HG03045 (cell line): ENCODE results near the gene NUDT4.
"Not testable (repeated sequence)": the region's sequence is repeated elsewhere in the genome, so short reads cannot be mapped to it uniquely, and the experiment has no call there.

Source experiments
- ATAC-seq: cut with Tn5 transposase; IDR thresholded peaks from one replicate; pipeline ENCODE4 v1.9.1; 2021; ENCODE audit warnings: mild to moderate bottlenecking, moderate library complexity; ENCODE audit not compliant: unreplicated experiment

Gene NUDT4

GRCh38 chr12:93393425-93393824 lies 15.7 kb downstream of the NUDT4 start:
- no peak for ATAC-seq

GRCh38 chr12:93397412-93397811 lies 19.7 kb downstream of the NUDT4 start:
- ATAC-seq = no peak

GRCh38 chr12:93399183-93399863 lies 21.6 kb downstream of the NUDT4 start:
- peak; percentile 80 for ATAC-seq

- no peak for ATAC-seq
Observed at GRCh38 chr12:93402333-93403311, 24.9 kb downstream of the NUDT4 start.

GRCh38 chr12:93403988-93404803 lies 26.5 kb downstream of the NUDT4 start:
- ATAC-seq = no peak

- no peak for ATAC-seq
Observed at GRCh38 chr12:93404961-93405849, 27.5 kb downstream of the NUDT4 start.

GRCh38 chr12:93407054-93407962 lies 29.6 kb downstream of the NUDT4 start:
- no peak for ATAC-seq

GRCh38 chr12:93407963-93408283 lies 30.2 kb downstream of the NUDT4 start:
- no peak for ATAC-seq

GRCh38 chr12:93408813-93409212 lies 31.1 kb downstream of the NUDT4 start:
- no peak for ATAC-seq

GRCh38 chr12:93409343-93410187 lies 31.8 kb downstream of the NUDT4 start:
- not testable (repeated sequence) for ATAC-seq

GRCh38 chr12:93411060-93411459 lies 33.3 kb downstream of the NUDT4 start:
- ATAC-seq = not testable (repeated sequence)

GRCh38 chr12:93412396-93412795 lies 34.7 kb downstream of the NUDT4 start:
- ATAC-seq = not testable (repeated sequence)

- no peak for ATAC-seq
Observed at GRCh38 chr12:93413064-93413463, 35.3 kb downstream of the NUDT4 start.

GRCh38 chr12:93415723-93416464 lies 38.2 kb downstream of the NUDT4 start:
- ATAC-seq = no peak

- ATAC-seq = no peak
Observed at GRCh38 chr12:93417967-93418480, 40.3 kb downstream of the NUDT4 start.

- ATAC-seq = no peak
Observed at GRCh38 chr12:93419388-93420034, 41.8 kb downstream of the NUDT4 start.

- no peak for ATAC-seq
Observed at GRCh38 chr12:93422050-93422449, 44.3 kb downstream of the NUDT4 start.
